Measurements from ENCODE around the gene EIF2D.
"Not testable (repeated sequence)": the region's sequence is repeated elsewhere in the genome, so short reads cannot be mapped to it uniquely, and the experiment has no call there.

Gene EIF2D

GRCh38 chr1:206635080-206635977, 23.1 kb upstream of the EIF2D start, which contains the start of gene DYRK3:
Gene DYRK3 (plus strand): TSS chr1:206635536. CDS start chr1:206635704, 168 bp downstream.
- DNase-seq (ENCODE audit: extremely low read depth in 1 of 2, low read depth in 1 of 2), result peak; percentile 71 to 84

GRCh38 chr1:206634365-206635079, 22.3 kb upstream of the EIF2D start:
- DNase-seq (ENCODE audit: extremely low read depth in 1 of 2, low read depth in 1 of 2), result peak; percentile 28 to 66

- no peak for DNase-seq (ENCODE audit: extremely low read depth in 1 of 2, low read depth in 1 of 2)
Measured at GRCh38 chr1:206633708-206634121, 21.4 kb upstream of the EIF2D start.

DNA sequence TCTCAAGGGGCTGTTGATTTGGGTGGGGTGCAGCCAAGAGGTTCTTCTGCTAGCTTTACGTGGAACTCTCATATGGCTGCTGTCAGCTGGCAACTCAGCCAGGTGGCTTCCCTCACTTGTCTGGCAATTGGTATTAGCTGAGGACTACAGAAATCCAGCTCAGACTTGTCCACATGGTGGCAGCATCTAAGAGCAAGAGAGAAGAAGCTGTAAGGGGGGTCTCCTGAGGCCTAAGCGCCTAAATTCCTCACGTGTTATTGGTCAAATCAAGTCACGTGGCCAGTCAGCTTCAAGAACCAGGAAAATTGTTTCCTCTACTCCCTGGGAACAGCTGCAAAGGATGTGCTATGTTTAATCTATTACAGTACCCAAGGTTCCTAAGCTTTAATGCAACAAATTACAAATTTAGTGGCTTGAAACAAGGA, 18.8 kb upstream of the EIF2D start:
- DNase-seq (ENCODE audit: extremely low read depth in 1 of 2, low read depth in 1 of 2), result no peak

- DNase-seq (ENCODE audit: extremely low read depth in 1 of 2, low read depth in 1 of 2), result no peak
Measured at GRCh38 chr1:206628916-206629315, 16.7 kb upstream of the EIF2D start.

GRCh38 chr1:206626396-206626795, 14.1 kb upstream of the EIF2D start:
- not testable (repeated sequence) for DNase-seq (ENCODE audit: extremely low read depth in 1 of 2, low read depth in 1 of 2)

GRCh38 chr1:206609229-206609991, 2.9 kb downstream of the EIF2D start:
- DNase-seq (ENCODE audit: extremely low read depth in 1 of 2, low read depth in 1 of 2), result no peak

- DNase-seq (ENCODE audit: extremely low read depth in 1 of 2, low read depth in 1 of 2), result peak in 1 of 2 donors; percentile 41
Measured at GRCh38 chr1:206608108-206608698, 4.1 kb downstream of the EIF2D start.

- DNase-seq (ENCODE audit: extremely low read depth in 1 of 2, low read depth in 1 of 2), result no peak
Measured at GRCh38 chr1:206606867-206607266, 5.4 kb downstream of the EIF2D start.

GRCh38 chr1:206604861-206605260, 7.4 kb downstream of the EIF2D start:
- DNase-seq (ENCODE audit: extremely low read depth in 1 of 2, low read depth in 1 of 2), result no peak

DNA sequence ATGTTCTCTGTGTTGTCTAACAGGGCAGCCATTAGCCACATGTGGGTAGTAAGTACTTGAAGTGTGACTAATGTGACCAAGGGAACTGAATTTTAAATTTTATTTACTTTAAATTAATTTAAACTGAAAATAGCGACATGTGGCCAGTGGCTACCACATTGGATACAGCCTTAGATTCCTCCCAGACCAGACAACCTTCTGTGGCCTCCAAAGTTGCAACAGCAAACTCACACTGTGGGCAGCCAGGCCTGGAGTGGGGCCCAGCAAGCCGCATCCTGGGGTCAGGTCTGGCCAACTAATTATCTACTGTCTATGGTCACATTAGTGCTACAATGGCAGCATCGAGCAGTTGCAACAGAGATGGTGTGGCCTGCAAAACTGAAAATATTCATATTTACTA, 11.7 kb downstream of the EIF2D start:
- DNase-seq (ENCODE audit: extremely low read depth in 1 of 2, low read depth in 1 of 2), result no peak

- no peak for DNase-seq (ENCODE audit: extremely low read depth in 1 of 2, low read depth in 1 of 2)
Measured at GRCh38 chr1:206596319-206596666, 16.0 kb downstream of the EIF2D start.

DNA sequence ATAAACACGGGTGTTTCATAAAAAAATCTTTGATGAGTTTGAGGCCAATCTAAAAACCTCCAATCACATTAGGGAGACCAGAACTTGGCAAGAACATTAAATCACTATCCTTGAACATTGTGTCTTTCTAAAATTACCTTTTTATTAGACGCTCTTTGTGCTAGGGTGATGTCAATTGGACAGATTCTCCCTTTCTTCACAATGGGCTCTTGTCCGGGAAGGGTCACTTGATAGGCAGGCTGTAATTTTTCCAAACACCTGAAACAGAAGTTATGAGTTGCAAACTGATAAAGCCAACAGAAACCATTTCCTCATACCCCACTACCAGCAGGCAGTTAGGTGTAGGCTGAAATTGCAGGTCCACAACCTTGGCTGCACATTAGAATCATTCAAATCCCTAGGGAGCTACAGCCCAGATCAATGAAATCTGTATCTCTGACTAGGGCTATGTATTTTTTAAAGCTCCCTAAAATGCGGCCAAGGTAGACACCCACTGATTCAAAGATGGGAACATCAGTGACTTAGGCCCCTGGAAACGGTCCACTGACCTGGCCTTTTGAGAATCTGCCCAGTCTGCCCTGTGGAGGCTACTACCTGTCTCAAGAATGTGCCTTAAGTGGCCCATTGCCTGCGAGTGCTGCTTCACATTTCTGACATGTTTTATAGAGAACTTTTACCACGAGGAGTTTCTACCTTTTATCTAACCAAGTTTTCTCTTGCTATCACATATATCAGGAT, 16.5 kb downstream of the EIF2D start:
- DNase-seq (ENCODE audit: extremely low read depth in 1 of 2, low read depth in 1 of 2), result no peak

DNA sequence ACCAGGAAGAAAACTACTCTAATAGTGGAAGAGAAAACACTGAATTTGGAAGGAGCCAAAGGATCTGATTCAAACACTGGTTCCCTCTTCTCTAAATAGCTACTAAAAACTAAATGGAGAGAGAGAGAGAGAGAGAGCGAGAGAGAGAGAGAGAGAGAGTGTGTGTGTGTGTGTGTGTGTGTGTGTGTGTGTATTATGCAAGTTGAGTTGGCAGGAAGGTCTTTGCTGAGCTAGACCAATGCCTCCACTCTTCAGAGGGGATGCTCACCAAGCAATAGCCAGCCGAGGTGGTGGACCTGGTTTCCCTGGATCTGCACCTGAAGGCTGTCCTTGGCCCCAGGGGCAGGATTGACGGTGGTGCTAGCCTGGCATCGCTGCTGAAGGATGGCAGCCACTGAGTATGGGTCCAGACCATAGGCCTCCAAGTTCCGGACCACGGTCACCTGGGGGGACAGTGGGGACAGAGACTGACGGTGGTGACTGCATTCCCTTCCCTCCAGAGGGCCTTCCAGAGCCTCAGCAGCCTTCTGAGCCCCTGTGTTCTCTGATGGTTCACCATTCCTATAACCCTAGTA, 18.8 kb downstream of the EIF2D start:
- DNase-seq (ENCODE audit: extremely low read depth in 1 of 2, low read depth in 1 of 2), result no peak

DNA sequence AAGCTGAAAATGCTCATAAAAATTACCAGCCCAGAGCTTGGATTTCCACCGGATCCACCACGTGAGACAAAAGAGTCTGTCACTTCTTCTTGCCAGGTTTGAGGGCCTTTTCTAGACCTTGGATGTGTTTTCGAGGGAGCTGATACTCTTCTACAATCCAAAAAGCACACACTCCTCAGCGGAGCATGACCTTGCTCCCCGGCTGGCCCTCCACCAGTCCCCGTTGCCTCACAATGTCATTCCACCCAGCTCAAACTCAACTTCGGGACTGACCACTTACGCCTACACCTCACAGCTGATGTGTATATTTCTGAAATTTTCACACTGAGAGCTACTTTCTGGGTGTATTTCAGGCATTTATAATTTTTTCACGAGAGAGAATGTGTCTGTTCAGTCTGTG, 20.6 kb downstream of the EIF2D start:
- no peak for DNase-seq (ENCODE audit: extremely low read depth in 1 of 2, low read depth in 1 of 2)

DNA sequence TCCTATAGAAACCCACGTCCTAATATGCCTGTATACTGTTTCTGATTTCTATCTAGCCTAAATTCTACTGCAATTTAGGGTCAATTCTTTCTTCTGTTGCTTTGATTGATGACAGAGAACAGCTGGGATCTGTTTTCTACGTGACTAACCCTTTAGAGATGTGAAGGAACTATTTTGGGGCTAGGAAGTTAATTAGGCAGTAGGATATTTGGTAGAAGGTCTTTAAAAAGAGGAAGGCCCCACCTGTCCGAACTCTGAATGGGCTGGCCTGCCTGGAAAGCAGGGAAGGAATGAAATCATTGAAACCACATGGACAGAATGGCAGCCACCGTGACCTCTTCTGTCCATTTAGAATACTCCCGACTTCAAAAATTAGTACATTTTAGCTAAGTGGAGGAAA, 21.0 kb downstream of the EIF2D start:
- DNase-seq (ENCODE audit: extremely low read depth in 1 of 2, low read depth in 1 of 2), result no peak

DNA sequence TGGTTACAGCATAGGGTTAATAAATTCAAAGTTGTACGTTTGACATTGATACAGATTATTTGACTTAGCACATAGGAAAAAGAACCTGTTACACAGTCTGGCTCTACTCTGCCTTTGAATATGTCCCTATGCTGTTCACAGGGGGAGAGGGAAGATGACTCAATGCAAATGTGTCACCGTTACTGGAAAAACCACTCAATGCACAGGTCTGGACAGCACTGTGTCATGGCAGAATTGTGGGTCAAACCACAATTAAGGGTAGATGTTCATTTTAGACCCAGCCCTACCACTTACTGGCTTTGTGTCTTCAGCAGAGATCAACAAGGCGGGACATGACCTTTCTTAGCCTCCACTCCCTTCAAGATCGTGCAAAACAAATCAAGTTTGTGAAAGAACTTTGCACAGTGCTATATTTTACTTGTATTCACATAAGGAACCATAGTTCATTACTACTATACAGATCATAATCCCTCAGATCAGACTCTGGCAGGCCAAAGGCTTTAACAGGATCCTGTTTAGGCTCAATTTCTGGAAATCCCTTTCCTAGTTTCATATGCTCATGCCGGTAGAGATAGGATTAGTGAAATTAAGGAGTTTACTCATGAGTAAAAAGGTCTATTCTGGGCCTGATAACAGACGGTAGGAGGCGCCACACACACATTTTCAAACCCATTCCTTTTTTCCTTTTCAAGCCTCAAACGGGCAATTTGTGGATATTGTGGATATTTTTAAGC, 22.1 kb downstream of the EIF2D start:
- no peak for DNase-seq (ENCODE audit: extremely low read depth in 1 of 2, low read depth in 1 of 2)

DNA sequence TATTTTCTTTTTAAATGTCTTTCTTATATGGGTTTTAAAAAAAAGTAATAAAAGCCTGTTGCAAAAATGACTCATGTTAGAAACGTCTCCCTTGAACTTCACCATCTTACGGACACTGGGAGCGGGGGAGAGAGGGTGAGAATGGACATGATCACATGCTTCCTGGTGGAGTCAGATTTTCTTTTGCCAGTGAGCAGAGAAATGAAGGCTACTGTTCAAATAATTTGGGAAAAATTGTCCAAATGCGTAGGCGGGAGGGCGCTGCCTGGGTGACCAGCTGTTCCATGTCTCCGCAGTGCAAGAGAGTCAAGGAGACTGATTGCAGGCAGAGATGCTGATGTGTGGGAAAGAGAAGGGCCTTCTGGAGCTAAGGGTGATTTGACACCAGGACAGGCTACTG, 23.1 kb downstream of the EIF2D start:
- no peak for DNase-seq (ENCODE audit: extremely low read depth in 1 of 2, low read depth in 1 of 2)

GRCh38 chr1:206588492-206588891, 23.8 kb downstream of the EIF2D start:
- no peak for DNase-seq (ENCODE audit: extremely low read depth in 1 of 2, low read depth in 1 of 2)
